ENCODE measurements around the gene IFNA1.
"Not testable (repeated sequence)": the region's sequence is repeated elsewhere in the genome, so short reads cannot be mapped to it uniquely, and the experiment has no call there.

Gene IFNA1

DNA sequence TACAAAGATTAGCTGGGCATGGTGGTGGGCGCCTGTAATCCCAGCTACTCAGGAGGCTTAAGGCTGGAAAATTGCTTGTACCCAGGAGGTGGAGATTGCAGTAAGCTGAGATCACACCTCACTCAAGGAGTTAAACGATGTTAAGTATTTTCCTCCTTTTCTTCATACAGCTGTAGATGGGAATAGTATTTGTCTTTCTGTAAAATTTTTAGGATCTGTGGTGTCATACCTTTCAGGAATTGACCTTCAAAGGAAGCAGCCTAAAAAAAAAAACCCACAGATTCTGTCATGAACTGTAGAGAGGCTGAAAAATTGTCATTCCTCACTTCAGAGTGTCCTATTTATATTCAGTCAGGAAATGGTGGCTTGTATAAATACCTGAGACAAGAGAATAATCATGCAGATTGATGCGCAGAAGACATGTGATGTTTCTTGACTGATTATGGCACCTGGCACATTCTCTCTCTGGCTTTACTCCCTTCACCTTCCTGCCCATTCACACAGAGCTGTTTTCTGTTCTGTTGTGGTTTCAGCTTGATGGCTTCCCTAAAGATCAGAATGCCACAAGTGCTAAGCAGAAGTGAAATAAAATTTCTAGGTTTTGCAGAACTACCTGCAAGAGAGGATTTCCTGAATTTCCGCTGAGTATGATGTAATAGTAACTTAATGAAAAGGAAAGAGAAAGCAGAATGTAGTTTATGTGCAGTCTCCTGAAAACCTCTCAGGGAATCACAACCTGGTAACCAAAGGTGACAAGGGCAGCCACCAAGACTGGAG lies 3.8 kb downstream of the IFNA1 start:
- DNase-seq (ENCODE audit: low read depth in 2 of 2): no peak

DNA sequence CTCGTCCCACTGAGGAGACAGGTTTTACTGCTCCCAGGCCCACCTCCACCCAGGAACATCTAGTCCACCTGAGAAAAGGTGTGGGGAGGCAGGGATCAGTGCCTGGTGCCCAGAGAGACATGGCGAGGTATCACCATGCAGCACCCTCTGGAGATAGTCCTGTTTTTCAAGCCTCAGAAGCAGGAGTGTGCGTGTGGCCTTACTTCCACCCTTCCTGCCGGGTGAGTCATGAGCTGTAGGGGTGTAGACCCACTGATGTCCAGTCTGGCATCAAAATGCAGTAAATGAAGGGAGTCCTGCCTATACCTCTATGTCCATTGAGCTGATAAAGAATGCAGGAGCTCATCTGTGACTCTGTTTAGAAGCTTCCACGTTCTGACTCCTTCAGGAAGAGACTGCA lies 9.1 kb downstream of the IFNA1 start:
- not testable (repeated sequence) for DNase-seq (ENCODE audit: low read depth in 2 of 2)

DNA sequence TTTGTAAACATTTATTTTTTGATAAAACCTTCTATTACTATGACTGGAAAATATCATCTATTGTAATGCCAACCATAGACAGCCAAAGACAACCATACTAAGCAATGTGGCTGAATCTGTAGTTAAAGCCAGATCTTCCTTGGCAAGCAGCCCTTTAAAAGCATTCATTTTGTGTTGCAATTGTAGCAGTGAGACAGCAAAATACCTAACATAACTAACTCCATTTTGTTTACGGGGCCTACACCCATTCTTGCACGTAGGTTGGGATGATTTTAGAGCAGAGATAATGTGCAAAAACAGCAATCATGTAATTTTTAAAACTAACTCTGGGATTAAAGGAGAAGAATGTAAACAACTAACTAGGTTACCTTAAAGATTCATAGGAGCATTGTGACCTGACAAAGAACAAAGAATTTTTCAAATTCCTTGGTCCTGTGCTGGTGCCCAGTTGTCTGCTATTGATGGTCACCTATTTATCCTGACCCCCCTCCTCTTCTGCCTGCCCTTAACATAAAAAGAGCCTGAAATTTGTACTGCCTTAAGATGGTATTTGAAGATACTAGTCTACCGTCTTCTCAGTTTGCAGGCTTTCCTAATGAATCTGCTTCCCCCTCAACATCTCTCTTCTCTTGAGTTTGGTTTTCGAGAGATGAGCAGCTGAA lies 10.6 kb downstream of the IFNA1 start:
- no peak for DNase-seq (ENCODE audit: low read depth in 2 of 2)

DNA sequence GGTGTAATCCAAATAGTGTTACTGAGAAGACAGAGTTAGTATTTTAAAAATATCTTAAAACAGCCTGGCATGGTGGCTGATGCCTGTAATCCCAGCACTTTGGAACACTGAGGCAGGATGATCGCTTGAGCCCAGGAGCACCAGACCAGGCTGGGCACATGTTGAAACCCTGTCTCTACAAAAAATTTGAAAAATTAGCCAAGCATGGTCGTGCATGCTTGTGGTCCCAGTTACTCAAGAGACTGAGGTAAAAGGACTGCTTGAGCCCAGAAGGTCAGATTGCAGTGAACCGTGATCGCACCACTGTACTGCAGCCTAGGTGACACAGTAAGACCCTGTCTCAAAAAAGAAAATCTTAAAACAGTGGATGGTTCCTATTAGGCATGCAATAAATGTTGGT lies 12.4 kb downstream of the IFNA1 start:
- no peak for DNase-seq (ENCODE audit: low read depth in 2 of 2)

DNA sequence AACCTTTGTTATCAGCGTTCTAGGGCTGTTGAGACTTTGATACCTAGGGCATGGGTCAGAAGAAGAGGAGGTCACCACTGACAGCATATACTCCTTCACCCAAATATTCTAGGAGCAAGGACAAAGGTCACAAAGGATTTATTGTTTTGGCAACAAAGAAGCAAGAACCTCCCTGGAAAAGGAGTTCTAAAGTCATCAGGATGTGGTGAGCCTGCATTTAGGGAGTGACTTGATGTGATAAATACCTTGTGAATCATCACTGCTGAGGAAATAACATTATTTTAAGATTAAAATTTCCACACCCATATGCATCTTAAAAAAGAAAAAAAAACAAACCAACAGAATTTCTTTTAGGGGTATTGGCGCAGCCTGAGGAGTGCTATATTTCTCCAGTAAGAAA lies 13.9 kb downstream of the IFNA1 start:
- DNase-seq (ENCODE audit: low read depth in 2 of 2): no peak

DNA sequence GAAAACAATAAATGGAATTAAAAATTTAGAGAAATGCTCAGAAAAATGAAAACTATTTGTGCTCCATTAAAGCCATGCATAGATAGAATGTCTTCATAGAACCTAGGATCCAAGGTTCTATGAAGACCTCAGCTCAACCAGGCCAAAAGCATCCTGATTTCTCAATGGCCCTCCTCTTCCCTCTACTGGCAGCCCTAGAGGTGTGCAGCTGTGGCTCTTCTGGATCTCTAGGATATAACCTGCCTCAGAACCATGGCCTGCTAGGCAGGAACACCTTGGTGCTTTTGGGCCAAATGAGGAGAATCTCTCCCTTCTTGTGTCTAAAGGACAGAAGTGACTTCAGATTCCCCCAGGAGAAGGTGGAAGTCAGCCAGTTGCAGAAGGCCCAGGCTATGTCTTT lies 15.1 kb downstream of the IFNA1 start:
- DNase-seq (ENCODE audit: low read depth in 2 of 2): peak in 1 of 2 donors; percentile 3

DNA sequence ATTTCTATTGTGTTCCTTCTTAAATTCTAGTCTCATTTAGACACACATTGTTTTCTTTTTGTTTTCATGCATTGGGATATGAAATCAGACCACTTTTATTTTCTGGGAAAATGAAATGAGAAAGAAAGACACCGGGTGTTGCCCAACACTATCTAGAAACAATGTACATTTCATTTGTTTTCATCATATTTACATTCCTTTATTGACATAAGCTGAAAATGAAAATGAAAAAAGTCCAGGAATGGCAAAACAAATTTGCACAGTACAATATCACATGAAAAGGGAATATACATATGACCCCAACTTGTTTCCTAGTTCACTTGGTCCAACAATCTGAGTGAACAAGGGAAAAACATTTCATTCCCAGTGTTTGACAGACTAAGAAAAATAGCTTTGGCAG lies 21.1 kb downstream of the IFNA1 start:
- no peak for DNase-seq (ENCODE audit: low read depth in 2 of 2)

DNA sequence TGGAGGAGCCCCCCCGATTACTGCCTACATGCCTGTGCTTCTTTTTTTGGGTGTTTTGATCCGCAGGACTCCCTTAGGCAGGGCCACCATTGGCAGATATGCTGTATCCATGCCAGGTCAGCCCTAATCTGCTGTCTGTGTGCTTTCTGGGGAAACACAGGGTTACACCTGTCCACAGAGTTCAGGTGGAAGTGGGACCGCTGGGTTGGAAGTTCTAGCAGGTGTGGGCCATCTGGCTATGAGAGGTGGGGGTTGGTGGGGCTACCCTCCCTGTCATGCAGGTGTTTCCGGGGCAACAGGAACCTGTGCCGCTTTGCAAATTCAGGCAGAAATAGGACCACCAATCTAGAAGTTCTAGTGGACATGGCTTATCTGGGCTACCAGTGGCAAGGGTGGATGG lies 24.9 kb downstream of the IFNA1 start:
- no peak for DNase-seq (ENCODE audit: low read depth in 2 of 2)

DNA sequence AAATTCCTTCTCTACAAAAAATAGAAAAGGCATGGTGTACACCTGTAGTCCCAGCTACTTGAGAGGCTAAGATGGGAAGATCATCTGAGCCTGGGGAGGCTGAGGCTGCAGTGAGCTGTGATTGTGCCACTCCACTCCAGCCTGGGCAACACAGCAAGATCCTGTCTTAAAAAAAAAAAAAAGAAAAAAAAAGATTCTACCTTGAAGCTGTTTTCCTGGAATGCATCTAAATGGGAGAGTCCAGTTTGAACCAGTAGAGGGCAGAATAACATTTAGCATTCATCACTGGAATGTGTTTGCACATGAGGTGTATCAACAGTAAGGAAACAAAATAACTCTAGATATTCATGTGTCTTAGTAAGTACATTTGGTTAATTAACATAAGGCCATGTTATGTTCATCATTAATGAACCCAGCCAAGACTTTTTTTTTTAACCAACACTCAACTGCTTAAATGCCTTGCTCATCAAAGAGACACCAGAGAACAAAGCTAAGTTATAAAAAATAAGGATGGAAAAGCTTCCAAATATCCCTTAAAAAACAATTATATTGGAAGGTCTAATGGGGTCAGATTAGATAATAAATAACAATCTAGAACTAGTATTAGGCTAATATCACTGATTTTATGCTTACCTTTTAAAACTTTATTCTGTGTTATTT lies 25.8 kb downstream of the IFNA1 start:
- DNase-seq (ENCODE audit: low read depth in 2 of 2): no peak

DNA sequence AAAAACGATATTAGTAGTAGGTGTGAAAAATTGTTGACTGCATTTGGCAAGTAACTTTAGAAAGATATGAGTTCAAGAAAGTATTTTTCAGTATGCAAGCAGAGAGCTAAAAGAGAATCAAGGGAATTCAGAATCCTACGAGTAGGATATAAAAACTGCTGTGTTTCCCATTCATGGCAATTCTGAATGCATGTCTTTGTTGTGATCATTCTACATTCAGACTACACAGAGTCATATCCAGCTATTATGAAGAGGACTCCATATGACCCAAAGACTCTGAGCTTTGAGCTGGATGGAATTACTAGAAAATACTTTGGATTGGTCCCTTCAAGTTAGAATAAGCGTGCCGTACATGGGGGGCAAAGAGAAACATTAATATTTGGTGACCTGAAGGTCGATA lies 29.9 kb downstream of the IFNA1 start:
- no peak for DNase-seq (ENCODE audit: low read depth in 2 of 2)

DNA sequence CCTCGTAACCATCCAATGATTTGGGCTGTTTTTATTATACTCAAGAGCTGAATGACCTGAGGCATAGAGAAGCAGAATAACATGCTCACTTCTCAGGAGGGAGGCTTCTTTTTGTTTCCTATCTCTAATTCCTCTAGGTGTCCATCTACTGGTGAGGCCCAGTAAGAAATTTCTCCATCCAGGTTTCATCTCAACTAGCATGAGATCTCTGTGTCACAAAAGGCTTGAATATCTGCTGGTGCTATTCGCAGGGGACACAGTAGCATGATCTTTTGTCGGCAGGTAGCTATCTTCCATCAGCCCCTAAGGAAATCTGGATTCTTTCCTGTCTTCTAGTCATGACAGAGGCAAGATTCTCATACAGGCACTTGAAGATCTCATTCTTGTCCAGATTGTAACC lies 33.0 kb downstream of the IFNA1 start:
- no peak for DNase-seq (ENCODE audit: low read depth in 2 of 2)

DNA sequence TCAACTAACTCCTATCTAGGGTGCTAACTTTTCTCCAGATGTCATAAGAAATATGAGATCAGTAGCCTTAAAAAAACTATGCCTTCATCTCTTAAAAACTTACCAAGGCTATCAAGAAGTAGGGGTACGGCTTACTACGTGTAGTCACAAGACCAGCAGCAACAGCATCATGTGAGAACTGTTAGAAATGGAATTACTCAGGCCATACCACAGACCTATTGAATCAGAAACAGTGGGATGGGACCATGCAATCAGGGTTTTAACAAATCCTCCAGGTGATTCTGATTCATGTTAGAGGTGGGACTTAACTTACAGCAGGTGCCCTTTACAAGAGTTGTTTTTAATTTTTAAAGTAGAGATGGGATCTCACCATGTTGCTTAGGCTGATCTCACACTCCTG lies 37.2 kb downstream of the IFNA1 start:
- DNase-seq (ENCODE audit: low read depth in 2 of 2): no peak

DNA sequence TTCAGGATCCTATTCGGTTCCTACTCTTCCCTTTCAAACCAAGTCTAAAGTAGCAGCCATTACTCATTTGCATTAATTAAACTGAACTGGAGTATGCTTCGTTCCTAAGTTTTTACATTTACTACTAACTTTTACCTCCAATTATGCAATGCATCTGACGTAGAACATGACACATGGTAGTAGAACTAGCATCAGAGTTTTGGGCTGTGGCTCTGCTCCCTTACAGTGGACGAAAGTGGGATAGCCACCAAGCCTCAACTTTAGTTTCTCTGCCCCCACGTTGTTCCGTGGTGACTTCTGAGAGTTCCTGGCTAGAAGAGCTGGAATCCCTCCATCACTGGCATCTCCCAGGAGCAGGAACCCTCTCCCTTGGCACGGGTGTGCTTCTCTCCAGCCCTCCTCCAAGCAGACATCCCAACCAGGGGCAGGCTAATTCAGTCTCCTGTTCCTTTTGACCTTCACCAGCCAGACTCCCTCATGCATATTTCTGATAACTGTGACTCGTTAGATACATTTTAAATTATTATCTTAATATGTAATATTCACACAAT lies 39.0 kb downstream of the IFNA1 start:
- DNase-seq (ENCODE audit: low read depth in 2 of 2): no peak

DNA sequence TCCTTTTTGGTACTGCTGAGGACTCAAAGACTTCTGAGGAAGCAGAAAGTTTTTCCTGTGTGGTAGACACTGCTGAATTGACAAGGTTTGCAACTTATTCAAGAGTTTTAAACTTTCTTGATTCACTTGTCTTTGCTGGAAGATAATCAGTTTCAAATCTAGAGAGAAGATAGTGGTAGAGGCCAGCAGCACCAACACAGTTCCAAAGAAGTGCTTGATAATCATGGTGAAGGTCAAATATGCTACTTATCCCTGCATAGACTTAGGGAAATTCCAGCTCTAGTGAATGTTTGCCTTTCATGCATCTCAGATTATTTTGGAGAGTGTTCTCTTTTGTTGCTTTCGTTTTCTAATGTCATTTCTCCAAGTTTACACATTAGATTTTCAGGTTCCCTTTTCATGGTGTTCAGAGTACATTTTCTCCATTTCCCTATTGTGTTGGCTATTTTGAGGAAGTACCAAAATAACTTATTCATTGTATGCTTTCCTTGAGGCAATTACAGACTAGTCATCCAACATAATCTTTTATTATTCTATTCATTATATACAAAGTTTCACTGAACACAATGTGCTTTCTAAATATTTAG lies 41.3 kb downstream of the IFNA1 start:
- no peak for DNase-seq (ENCODE audit: low read depth in 2 of 2)

DNA sequence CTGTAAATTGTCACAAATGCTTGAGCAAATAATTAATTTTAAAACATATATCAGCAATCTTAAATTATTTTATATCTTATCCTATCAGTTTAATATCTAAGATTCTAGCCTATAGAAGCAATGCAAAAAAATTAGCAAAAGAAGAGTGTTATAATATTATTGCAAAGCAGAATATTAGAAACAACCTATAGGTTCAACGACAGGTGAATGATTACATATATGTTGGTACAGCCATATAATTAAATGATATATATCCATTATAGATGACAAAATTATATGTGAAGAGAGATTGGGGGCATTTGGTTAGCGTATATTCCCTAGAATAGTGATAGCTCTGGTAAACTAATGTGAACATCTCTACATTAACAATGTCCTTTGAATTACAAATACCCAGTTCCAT lies 42.0 kb downstream of the IFNA1 start, which contains the start of gene IFNE:
Gene IFNE, minus strand, starts transcription at position 101 of the 400 bp plus-strand sequence. CDS start 619 bp downstream, outside the sequence.
- DNase-seq (ENCODE audit: low read depth in 2 of 2): no peak

All from activated CD4-positive, alpha-beta T cell treated with anti-CD3 and anti-CD28 coated beads for 24 hours (primary cell).